HG02759 (cell line): ENCODE results near the gene MYOC.

Experiments
- ATAC-seq: cut with Tn5 transposase; IDR thresholded peaks from one replicate; pipeline ENCODE4 v1.9.1; 2021; ENCODE audit warnings: mild to moderate bottlenecking, moderate library complexity; ENCODE audit not compliant: unreplicated experiment

Gene MYOC

GRCh38 chr1:171654201-171654941 lies 1.9 kb upstream of the MYOC start:
- no peak for ATAC-seq

GRCh38 chr1:171653796-171654195 lies 1.3 kb upstream of the MYOC start:
- ATAC-seq = no peak

GRCh38 chr1:171646249-171646560 lies 6.3 kb downstream of the MYOC start:
- no peak for ATAC-seq

- no peak for ATAC-seq
Measured at GRCh38 chr1:171645553-171646248, 6.8 kb downstream of the MYOC start.

GRCh38 chr1:171644805-171645483 lies 7.5 kb downstream of the MYOC start:
- ATAC-seq = peak; percentile 70

GRCh38 chr1:171643156-171643555 lies 9.3 kb downstream of the MYOC start:
- ATAC-seq = no peak

- ATAC-seq = no peak
Measured at GRCh38 chr1:171642197-171642596, 10.3 kb downstream of the MYOC start.

GRCh38 chr1:171641076-171641864 lies 11.2 kb downstream of the MYOC start:
- no peak for ATAC-seq

- no peak for ATAC-seq
Measured at GRCh38 chr1:171640225-171640624, 12.3 kb downstream of the MYOC start.

GRCh38 chr1:171637928-171638576 lies 14.4 kb downstream of the MYOC start:
- no peak for ATAC-seq

- ATAC-seq = no peak
Measured at GRCh38 chr1:171636141-171636540, 16.3 kb downstream of the MYOC start.

- no peak for ATAC-seq
Measured at GRCh38 chr1:171635661-171636060, 16.8 kb downstream of the MYOC start.

GRCh38 chr1:171628225-171628624 lies 24.3 kb downstream of the MYOC start:
- ATAC-seq = no peak

GRCh38 chr1:171627020-171627419 lies 25.5 kb downstream of the MYOC start:
- no peak for ATAC-seq

- no peak for ATAC-seq
Measured at GRCh38 chr1:171625225-171625624, 27.3 kb downstream of the MYOC start.

GRCh38 chr1:171623651-171624331 lies 28.7 kb downstream of the MYOC start:
- no peak for ATAC-seq

GRCh38 chr1:171622152-171622462 lies 30.4 kb downstream of the MYOC start, which contains the start of gene MYOCOS:
MYOCOS (plus strand) TSS chr1:171622243; CDS start chr1:171623884, 1,641 bp downstream.
- no peak for ATAC-seq

GRCh38 chr1:171616586-171616985 lies 35.9 kb downstream of the MYOC start:
- ATAC-seq = no peak

- ATAC-seq = peak; percentile 41
Measured at GRCh38 chr1:171615122-171615906, 37.2 kb downstream of the MYOC start.
